ENCODE data around the gene HCN4. TPM values are rescaled to one million over a fixed set of nuclear protein-coding genes. Genes with fewer than 3 reads are reported as not detected.

HCN4 gene
- total and polyA plus RNA-seq, 4 donors = not detected

DNA sequence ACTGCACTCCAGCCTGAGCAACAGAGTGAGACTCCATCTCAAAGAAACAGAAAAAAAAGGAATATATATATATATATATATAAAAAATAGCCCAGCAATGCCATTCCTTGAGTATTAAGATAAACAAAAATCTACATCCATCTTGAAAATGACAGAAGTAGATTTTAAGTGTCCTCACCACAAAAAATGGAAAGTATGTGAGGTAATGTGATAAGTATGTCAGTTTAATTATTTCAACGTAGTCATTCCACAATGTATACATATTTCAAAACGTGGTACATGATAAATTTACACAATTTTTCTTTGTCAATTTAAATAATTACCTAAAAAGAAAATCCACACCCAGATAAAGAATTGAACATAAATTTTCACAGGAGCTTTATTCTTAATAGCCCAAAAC is 54.9 kb downstream of the HCN4 start:
- Histone ChIP-seq H3K4me3 (ENCODE audit: low read depth in 1 of 3, low read length in 3 of 3) (no peak overlapping the region), H3K27me3 (ENCODE audit: control insufficient read depth in 4 of 4, insufficient read depth in 4 of 4, low read length in 3 of 4) (no peaks in the 10 kb centered on the region), H3K27ac (ENCODE audit: low read depth in 1 of 2, low read length in 2 of 2) (no peak overlapping the region), H3K9me3 (ENCODE audit: control insufficient read depth in 4 of 4, low read length in 3 of 4) (no peaks in the 10 kb centered on the region), H3K36me3 (ENCODE audit: control insufficient read depth in 4 of 4, insufficient read depth in 3 of 4, low read depth in 1 of 4, low read length in 3 of 4) (no peaks in the 10 kb centered on the region), H3K9ac (ENCODE audit: low read depth in 1 of 2, low read length in 2 of 2) (no peak overlapping the region), H3K4me1 (ENCODE audit: control insufficient read depth in 4 of 4, insufficient read depth in 4 of 4, low read length in 3 of 4) (no peaks in the 10 kb centered on the region)
- DNase-seq (ENCODE audit: low spot score) = no peak
- WGBS = 79% methylated on average over 2 of the region's 2 CpGs
- TF ChIP-seq, protein P1, sequence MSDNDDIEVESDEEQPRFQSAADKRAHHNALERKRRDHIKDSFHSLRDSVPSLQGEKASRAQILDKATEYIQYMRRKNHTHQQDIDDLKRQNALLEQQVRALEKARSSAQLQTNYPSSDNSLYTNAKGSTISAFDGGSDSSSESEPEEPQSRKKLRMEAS (IDR thresholded peaks at IDR 0.05) = no peak
- TF ChIP-seq, protein P2, sequence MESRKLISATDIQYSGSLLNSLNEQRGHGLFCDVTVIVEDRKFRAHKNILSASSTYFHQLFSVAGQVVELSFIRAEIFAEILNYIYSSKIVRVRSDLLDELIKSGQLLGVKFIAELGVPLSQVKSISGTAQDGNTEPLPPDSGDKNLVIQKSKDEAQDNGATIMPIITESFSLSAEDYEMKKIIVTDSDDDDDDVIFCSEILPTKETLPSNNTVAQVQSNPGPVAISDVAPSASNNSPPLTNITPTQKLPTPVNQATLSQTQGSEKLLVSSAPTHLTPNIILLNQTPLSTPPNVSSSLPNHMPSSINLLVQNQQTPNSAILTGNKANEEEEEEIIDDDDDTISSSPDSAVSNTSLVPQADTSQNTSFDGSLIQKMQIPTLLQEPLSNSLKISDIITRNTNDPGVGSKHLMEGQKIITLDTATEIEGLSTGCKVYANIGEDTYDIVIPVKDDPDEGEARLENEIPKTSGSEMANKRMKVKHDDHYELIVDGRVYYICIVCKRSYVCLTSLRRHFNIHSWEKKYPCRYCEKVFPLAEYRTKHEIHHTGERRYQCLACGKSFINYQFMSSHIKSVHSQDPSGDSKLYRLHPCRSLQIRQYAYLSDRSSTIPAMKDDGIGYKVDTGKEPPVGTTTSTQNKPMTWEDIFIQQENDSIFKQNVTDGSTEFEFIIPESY (IDR thresholded peaks at IDR 0.05) = no peak
- TF ChIP-seq NR2F2 (IDR thresholded peaks at IDR 0.05) (no peak), FOXA2 (IDR thresholded peaks at IDR 0.05) (no peak), TAF1 (conservative IDR thresholded peaks at IDR 0.05) (no peak), RAD21 (IDR thresholded peaks at IDR 0.05) (no peak), HNF4G (IDR thresholded peaks at IDR 0.05) (no peak), FOXA1 (IDR thresholded peaks at IDR 0.05) (no peak), RXRA (IDR thresholded peaks at IDR 0.05) (no peak)
- TF ChIP-seq, protein P3, sequence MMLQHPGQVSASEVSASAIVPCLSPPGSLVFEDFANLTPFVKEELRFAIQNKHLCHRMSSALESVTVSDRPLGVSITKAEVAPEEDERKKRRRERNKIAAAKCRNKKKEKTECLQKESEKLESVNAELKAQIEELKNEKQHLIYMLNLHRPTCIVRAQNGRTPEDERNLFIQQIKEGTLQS (IDR thresholded peaks at IDR 0.05) = no peak

DNA sequence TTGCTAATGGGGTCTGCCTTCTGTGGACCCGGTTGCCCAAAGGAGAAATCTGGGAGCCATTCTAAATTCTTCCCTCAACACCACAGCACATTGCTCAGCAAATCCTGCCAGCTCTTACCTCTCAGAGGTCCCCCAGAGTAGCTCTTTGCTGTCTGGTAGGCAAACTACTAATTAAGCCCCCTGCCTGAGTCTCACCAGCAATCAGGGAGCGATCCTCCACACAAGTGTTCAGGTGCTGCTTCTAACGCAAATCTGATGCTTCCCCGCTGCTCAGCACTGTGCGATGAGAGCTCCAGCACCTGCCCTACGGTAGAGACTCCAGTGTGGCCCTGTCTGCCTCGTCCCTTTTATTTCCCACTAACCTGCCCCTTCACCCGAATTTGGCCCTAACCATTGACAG is 60.5 kb downstream of the HCN4 start:
- H3K27ac ChIP-seq (ENCODE audit: low read depth in 1 of 2, low read length in 2 of 2) = no peak overlapping the region
- WGBS = 94% methylated on average over 8 of the region's 8 CpGs
- H3K9me3 ChIP-seq (ENCODE audit: control insufficient read depth in 4 of 4, low read length in 3 of 4) = no peaks in the 10 kb centered on the region
- H3K36me3 ChIP-seq (ENCODE audit: control insufficient read depth in 4 of 4, insufficient read depth in 3 of 4, low read depth in 1 of 4, low read length in 3 of 4) = peaks cover 0 to 4% (median 0%) of the 10 kb centered on the region in 4 donors
- no peak for DNase-seq (ENCODE audit: low spot score)
- H3K27me3 ChIP-seq (ENCODE audit: control insufficient read depth in 4 of 4, insufficient read depth in 4 of 4, low read length in 3 of 4) = no peaks in the 10 kb centered on the region
- no peaks in the 10 kb centered on the region for H3K4me1 ChIP-seq (ENCODE audit: control insufficient read depth in 4 of 4, insufficient read depth in 4 of 4, low read length in 3 of 4)
- H3K4me3 ChIP-seq (ENCODE audit: low read depth in 1 of 3, low read length in 3 of 3) = no peak overlapping the region
- TF ChIP-seq HNF4A (conservative IDR thresholded peaks at IDR 0.05) (no peak), HNF4G (IDR thresholded peaks at IDR 0.05) (no peak), TAF1 (conservative IDR thresholded peaks at IDR 0.05) (no peak), YY1 (IDR thresholded peaks at IDR 0.05) (no peak), NR2F2 (IDR thresholded peaks at IDR 0.05) (no peak), JUND (IDR thresholded peaks at IDR 0.05) (no peak), FOXA2 (IDR thresholded peaks at IDR 0.05) (no peak), FOXA1 (IDR thresholded peaks at IDR 0.05) (no peak), RAD21 (IDR thresholded peaks at IDR 0.05) (no peak)
- TF ChIP-seq, protein P4, sequence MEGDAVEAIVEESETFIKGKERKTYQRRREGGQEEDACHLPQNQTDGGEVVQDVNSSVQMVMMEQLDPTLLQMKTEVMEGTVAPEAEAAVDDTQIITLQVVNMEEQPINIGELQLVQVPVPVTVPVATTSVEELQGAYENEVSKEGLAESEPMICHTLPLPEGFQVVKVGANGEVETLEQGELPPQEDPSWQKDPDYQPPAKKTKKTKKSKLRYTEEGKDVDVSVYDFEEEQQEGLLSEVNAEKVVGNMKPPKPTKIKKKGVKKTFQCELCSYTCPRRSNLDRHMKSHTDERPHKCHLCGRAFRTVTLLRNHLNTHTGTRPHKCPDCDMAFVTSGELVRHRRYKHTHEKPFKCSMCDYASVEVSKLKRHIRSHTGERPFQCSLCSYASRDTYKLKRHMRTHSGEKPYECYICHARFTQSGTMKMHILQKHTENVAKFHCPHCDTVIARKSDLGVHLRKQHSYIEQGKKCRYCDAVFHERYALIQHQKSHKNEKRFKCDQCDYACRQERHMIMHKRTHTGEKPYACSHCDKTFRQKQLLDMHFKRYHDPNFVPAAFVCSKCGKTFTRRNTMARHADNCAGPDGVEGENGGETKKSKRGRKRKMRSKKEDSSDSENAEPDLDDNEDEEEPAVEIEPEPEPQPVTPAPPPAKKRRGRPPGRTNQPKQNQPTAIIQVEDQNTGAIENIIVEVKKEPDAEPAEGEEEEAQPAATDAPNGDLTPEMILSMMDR (IDR thresholded peaks at IDR 0.05; ENCODE audit: low read depth, low read length, missing input control) = no peak
- H3K9ac ChIP-seq (ENCODE audit: low read depth in 1 of 2, low read length in 2 of 2) = no peak overlapping the region
